Fibroblast of lung (primary cell): Measurements from ENCODE around the gene DSTN. TPM values are rescaled to one million over a fixed set of nuclear protein-coding genes. Genes with fewer than 3 reads are reported as not detected.

ENCODE experiments used
- DNase-seq, 2 donors: peaks; one replicate each; pipeline versions ENCODE4 v3.0.0 to v3.0.0-alpha.2; 2010; ENCODE audit warnings: low read depth in 2 of 2
- H2AFZ ChIP-seq: 2 replicates; pipeline ENCODE4 v1.5.1; 2012; ENCODE audit warnings: low read length, control low read depth, inconsistent platforms
- H3K27ac ChIP-seq: 2 replicates; pipeline ENCODE4 v1.5.1; 2011; ENCODE audit warnings: low read length, control low read depth; ENCODE audit not compliant: insufficient read depth
- H3K27me3 ChIP-seq: 2 replicates; pipeline ENCODE4 v1.5.1; 2011; ENCODE audit warnings: mild to moderate bottlenecking, low read length; ENCODE audit not compliant: control insufficient read depth, insufficient read depth
- H3K36me3 ChIP-seq: 2 replicates; pipeline ENCODE4 v1.5.1; 2011; ENCODE audit warnings: low read length; ENCODE audit not compliant: control insufficient read depth, insufficient read depth
- H3K4me1 ChIP-seq: 2 replicates; pipeline ENCODE4 v1.5.1; 2011; ENCODE audit warnings: low read length; ENCODE audit not compliant: control insufficient read depth, insufficient read depth; ENCODE audit errors: extremely low read depth
- H3K4me2 ChIP-seq: 2 replicates; pipeline ENCODE4 v1.5.1; 2011; ENCODE audit warnings: low read length, control low read depth; ENCODE audit not compliant: insufficient read depth; ENCODE audit errors: extremely low read depth
- H3K4me3 ChIP-seq, 4 experiments: fragments of 200-600 bp in 1 of 4; sonication (generic) in 1 of 4; replicated peaks in 1 of 4; 2 replicates each; pipeline ENCODE4 v1.5.1; 2011 to 2016; ENCODE audit warnings: low read length in 4 of 4, low read depth in 3 of 4, mild to moderate bottlenecking in 3 of 4, control low read depth in 2 of 4, inconsistent platforms in 1 of 4, mixed read lengths in 1 of 4; ENCODE audit not compliant: insufficient read depth in 1 of 4; ENCODE audit errors: control extremely low read depth in 1 of 4
- H3K79me2 ChIP-seq: 2 replicates; pipeline ENCODE4 v1.5.1; 2012; ENCODE audit warnings: mild to moderate bottlenecking, low read length, inconsistent platforms; ENCODE audit not compliant: control insufficient read depth, insufficient read depth
- H3K9ac ChIP-seq: 2 replicates; pipeline ENCODE4 v1.5.1; 2011; ENCODE audit warnings: mild to moderate bottlenecking, low read length, control low read depth; ENCODE audit not compliant: insufficient read depth
- H3K9me3 ChIP-seq: 2 replicates; pipeline ENCODE4 v1.5.1; 2012; ENCODE audit warnings: low read depth, low read length; ENCODE audit not compliant: control insufficient read depth, insufficient read depth
- H4K20me1 ChIP-seq: 2 replicates; pipeline ENCODE4 v1.5.1; 2011; ENCODE audit warnings: low read length; ENCODE audit not compliant: control insufficient read depth, insufficient read depth; ENCODE audit errors: extremely low read depth
- EZH2 ChIP-seq: IDR thresholded peaks from 2 replicates; pipeline ENCODE4 v1.5.1; 2012; ENCODE audit warnings: low read length, control low read depth, mild to moderate bottlenecking; ENCODE audit errors: missing control alignments
- polyA plus RNA-seq, 2 donors: library from polyadenylated mRNA; depleted of rRNA in 1 of 2; stranded (reverse) in 1 of 2; unstranded in 1 of 2; fragments of >200 nt; gene quantifications; 2 replicates each; pipeline ENCODE4 v1.2.1, GENCODE V29; 2011 to 2012; ENCODE audit warnings: missing spikeins in 1 of 2
- total RNA-seq: library from RNA; depleted of rRNA; stranded (reverse); fragments of >200 nt; gene quantifications from 2 replicates; pipeline ENCODE4 v1.2.1, GENCODE V29; 2014
- TF ChIP-seq, protein P1 (sequence below), 2 donors: IDR thresholded peaks in 1 of 2; conservative IDR thresholded peaks in 1 of 2; 1 replicate in 1 of 2; 2 replicates in 1 of 2; pipeline ENCODE4 v1.5.1; 2011 to 2012; ENCODE audit warnings: low read length in 2 of 2, control low read depth in 1 of 2, inconsistent platforms in 1 of 2, low read depth in 1 of 2, mild to moderate bottlenecking in 1 of 2

DSTN gene
- total and polyA plus RNA-seq, 2 donors (not counting 1 experiment from before 2014, with no cell fraction given) = 289 to 737 TPM

DNA sequence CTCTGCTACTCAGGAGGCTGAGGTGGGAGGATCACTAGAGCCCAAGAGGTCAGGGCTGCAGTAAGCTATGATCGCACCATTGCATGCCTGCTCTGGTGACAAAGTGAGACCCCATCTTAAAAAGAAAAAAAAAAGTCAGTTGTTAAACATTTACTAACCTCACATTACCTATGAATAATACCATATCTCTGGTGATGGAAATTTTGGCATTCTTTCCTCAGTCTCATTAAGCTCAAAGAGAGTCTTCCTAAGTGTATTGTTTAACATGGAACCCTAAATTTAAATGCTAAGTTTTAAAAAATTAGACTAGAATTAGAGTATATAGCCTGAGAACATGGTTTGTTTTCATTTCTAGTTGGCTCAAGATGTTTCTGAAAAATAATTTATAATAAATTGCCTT lies 27.4 kb upstream of the DSTN start:
- H4K20me1 ChIP-seq = no peaks in the 10 kb centered on the region
- H3K79me2 ChIP-seq = no peaks in the 10 kb centered on the region
- H3K9ac ChIP-seq = no peak overlapping the region
- peak; percentile 11 to 52 for DNase-seq
- H3K27ac ChIP-seq = peak overlapping the region; percentile 88
- peaks cover 20% of the 10 kb centered on the region for H3K4me1 ChIP-seq
- H3K4me2 ChIP-seq = peak overlapping the region; percentile 71
- peak overlapping the region; percentile 3 to 21 (median 14) for H3K4me3 ChIP-seq
- TF ChIP-seq, protein P1, sequence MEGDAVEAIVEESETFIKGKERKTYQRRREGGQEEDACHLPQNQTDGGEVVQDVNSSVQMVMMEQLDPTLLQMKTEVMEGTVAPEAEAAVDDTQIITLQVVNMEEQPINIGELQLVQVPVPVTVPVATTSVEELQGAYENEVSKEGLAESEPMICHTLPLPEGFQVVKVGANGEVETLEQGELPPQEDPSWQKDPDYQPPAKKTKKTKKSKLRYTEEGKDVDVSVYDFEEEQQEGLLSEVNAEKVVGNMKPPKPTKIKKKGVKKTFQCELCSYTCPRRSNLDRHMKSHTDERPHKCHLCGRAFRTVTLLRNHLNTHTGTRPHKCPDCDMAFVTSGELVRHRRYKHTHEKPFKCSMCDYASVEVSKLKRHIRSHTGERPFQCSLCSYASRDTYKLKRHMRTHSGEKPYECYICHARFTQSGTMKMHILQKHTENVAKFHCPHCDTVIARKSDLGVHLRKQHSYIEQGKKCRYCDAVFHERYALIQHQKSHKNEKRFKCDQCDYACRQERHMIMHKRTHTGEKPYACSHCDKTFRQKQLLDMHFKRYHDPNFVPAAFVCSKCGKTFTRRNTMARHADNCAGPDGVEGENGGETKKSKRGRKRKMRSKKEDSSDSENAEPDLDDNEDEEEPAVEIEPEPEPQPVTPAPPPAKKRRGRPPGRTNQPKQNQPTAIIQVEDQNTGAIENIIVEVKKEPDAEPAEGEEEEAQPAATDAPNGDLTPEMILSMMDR (conservative IDR thresholded peaks at IDR 0.05 in 1 of 2, IDR thresholded peaks at IDR 0.05 in 1 of 2; ENCODE audit: low read depth in 1 of 2, low read length in 2 of 2) = no peak
- no peak for TF ChIP-seq EZH2
- H2AFZ ChIP-seq = no peak overlapping the region
- no peaks in the 10 kb centered on the region for H3K9me3 ChIP-seq
- no peaks in the 10 kb centered on the region for H3K36me3 ChIP-seq
- H3K27me3 ChIP-seq = no peaks in the 10 kb centered on the region

DNA sequence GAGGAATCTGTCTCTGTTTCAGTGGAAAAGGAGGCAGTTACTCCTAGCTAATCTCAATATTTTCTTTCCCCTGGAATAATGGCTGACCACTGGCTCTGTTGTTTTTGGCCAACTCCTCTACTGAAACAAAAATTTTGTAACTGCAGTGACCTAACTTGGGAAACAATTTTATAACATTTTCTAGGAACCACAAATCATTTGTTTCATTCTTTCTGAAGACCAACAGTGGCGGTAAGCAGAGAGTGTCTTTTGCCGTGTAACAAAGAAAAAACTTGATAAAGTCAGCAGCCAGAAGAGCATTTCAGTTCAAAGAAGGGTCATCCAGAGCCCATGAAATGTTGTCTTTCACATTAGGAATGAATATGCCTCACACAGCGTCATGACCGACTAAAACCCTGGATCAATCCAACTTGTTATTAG lies 26.9 kb upstream of the DSTN start:
- Histone ChIP-seq H3K4me2 (peak overlapping the region; percentile 71), H4K20me1 (no peaks in the 10 kb centered on the region), H3K36me3 (no peaks in the 10 kb centered on the region), H3K79me2 (no peaks in the 10 kb centered on the region), H2AFZ (no peak overlapping the region), H3K27me3 (no peaks in the 10 kb centered on the region), H3K27ac (peak overlapping the region; percentile 88), H3K9ac (peak overlapping the region; percentile 17), H3K4me1 (peaks cover 20% of the 10 kb centered on the region), H3K9me3 (no peaks in the 10 kb centered on the region), H3K4me3 (peak overlapping the region; percentile 3 to 21 (median 14))
- DNase-seq = peak; percentile 90 to 97
- TF ChIP-seq EZH2 = no peak
- TF ChIP-seq, protein P1 (conservative IDR thresholded peaks at IDR 0.05 in 1 of 2, IDR thresholded peaks at IDR 0.05 in 1 of 2; ENCODE audit: low read depth in 1 of 2, low read length in 2 of 2) = no peak

- peak overlapping the region; percentile 88 for H3K27ac ChIP-seq
- H2AFZ ChIP-seq = no peak overlapping the region
- H3K4me3 ChIP-seq = peak overlapping the region in 3 of 4 experiments; percentile 13 to 21 (median 17)
- no peaks in the 10 kb centered on the region for H4K20me1 ChIP-seq
- DNase-seq = peak; percentile 73 to 97
- H3K9me3 ChIP-seq = no peaks in the 10 kb centered on the region
- H3K4me1 ChIP-seq = peaks cover 20% of the 10 kb centered on the region
- no peaks in the 10 kb centered on the region for H3K36me3 ChIP-seq
- no peaks in the 10 kb centered on the region for H3K27me3 ChIP-seq
- TF ChIP-seq, protein P1 (conservative IDR thresholded peaks at IDR 0.05 in 1 of 2, IDR thresholded peaks at IDR 0.05 in 1 of 2; ENCODE audit: low read depth in 1 of 2, low read length in 2 of 2) = no peak
- TF ChIP-seq EZH2 = no peak
- H3K4me2 ChIP-seq = peak overlapping the region; percentile 71
- H3K79me2 ChIP-seq = no peaks in the 10 kb centered on the region
- H3K9ac ChIP-seq = no peak overlapping the region
Observed at GRCh38 chr20:17543531-17544131, 26.2 kb upstream of the DSTN start.
